Iris pigment epithelial cell (primary cell): ENCODE measurements around the gene GMPPA.
A peak's percentile ranks its signal among the peaks of the same experiment; 100 is the strongest.

ENCODE experiments used
- DNase-seq: peaks from one replicate; pipeline ENCODE4 v3.0.0-alpha.2; 2011; ENCODE audit warnings: low read depth

The GMPPA gene

DNA sequence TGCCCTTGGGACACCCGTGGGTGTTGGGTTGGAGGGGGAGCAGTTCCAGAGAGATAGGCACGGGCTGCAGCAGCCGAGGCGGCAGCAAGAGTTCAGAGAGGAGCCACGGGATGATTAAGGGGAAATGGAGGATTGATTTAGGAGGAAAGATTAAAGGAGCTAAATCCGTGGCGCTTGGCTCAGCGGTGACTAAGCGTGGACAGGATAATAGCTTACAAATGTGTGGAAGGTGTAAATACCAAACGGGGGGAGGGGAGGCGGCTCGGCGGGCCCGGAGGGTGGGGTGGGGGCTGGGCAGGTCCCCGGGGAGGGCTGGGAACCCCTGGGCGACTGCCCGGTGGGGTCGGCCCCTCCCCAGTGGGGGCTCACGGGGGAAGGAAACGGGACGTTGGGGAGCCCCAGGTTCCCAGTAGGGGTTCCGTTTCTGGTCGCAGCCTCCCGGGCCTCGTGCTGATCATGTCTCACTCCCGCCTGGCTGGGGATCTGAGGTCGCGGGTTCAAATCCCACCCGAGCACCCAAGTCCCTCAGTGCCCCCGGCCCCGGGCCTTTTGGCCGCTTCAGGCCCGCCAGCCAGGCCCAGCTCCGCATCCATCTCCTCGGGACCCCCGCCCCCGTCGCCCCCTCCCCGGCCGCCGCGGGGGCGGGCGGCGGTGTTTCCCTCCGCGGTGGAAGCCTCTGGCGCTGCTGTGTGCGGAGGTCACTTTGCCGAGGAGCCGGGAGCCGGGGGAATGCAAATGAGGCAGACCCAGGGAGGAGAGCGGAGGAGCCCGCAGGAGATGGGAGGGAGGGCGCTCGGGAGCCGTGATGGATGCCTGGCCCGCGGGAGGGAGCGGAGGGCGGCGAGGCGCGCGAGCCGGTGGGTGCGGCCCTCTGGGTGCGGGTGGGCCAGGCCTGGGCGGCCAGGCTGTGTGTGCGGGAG, 23.7 kb downstream of the GMPPA start:
- peak; percentile 74 for DNase-seq

GRCh38 chr2:219523031-219523671, 24.5 kb downstream of the GMPPA start:
- DNase-seq, result no peak

DNA sequence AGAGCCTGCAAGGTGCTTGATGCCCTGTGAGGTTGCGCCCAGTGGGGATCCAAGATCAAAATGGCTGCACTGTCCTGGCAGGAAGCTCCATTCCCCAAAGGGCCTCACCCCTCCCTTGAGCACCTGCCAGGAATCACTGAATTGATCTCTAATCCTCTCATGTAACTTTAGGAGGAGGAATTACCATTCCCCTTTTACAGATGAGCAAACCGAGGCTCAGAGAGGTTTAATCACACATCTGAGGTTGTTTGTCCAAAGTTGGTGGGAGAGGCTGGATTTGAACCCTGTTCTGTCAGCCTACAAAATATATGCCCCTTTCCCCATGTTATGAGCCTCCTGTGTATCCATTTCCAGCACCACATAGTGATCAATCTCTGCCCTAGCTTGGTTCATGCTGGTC, 26.1 kb downstream of the GMPPA start:
- no peak for DNase-seq

DNA sequence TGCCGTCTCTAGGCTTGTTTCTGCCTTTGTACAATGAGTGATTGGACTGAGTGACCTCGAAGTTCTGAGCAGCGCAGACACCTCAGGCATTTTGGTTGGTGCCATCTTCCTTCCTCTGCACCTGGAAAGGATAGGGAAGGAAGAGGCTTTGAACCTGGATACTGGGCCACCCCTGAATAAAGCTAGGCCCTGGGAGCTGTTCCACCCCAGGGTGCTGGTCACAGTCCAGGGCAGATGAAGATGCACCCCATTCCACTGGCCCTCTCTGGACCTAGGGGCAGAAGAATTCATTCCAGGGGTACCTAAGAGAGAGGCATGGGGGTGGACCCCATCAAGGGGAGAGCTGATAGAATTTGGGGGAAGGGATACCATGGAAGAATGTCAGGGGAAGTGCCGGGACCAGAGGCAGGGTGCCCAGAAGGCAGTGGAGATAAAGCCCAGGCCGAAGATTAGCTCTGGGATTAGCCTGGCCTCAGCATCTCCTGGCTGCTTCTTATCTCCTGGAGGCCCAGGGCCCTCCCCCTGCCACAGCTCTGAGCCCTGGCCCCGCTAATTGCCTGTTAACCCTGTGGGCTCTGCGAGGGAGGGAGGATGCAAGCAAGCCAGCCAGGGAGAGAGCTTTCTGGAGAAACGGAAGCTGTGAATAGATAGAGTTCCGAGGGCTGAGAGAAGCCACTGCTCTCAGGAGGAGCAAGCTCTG, 27.0 kb downstream of the GMPPA start:
- DNase-seq, result no peak

DNA sequence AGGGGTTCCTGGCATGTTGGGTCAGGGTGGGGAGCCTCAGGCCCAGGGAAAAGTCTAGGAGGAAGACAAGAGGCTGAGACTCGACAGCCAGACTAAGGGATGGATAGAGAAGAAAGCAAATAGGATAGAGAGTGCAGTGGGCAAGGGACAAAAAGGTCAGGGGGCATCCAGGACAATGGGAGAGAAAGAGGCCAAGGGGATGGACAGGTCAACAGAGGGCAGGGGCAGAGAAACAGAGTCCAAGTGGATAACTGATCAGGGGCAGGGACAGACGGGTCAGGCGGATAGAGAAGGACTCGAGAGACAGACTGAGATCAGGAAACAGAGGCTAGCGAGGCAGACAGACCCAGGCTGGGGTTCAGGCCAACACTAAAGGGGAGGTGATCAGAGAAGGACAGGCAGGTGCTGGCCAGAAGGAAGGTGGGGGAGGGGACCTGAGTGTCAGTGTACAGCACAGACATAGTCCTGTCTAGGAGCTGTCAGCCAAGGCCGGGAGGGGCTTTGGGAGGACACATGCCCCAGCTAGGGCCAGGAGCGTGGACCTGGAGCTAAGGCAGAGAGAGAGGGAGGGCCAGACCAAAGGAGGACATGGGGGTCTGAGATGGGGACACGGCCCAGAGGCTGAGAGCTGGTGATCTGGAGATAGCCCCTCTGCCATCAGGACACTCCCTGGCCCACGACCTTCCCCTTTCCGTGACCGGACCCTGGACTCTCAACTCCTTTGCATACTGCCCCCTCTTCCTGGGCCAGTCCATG, 27.8 kb downstream of the GMPPA start:
- DNase-seq, result no peak

GRCh38 chr2:219527076-219527394, 28.3 kb downstream of the GMPPA start:
- DNase-seq, result no peak

- no peak for DNase-seq
Measured at GRCh38 chr2:219527472-219527871, 28.8 kb downstream of the GMPPA start.

GRCh38 chr2:219530048-219530963, 31.6 kb downstream of the GMPPA start:
- peak; percentile 76 for DNase-seq

- DNase-seq, result no peak
Measured at GRCh38 chr2:219531639-219532377, 33.1 kb downstream of the GMPPA start.

GRCh38 chr2:219532378-219532649, 33.6 kb downstream of the GMPPA start:
- no peak for DNase-seq

GRCh38 chr2:219533930-219534661, 35.4 kb downstream of the GMPPA start:
- DNase-seq, result no peak

DNA sequence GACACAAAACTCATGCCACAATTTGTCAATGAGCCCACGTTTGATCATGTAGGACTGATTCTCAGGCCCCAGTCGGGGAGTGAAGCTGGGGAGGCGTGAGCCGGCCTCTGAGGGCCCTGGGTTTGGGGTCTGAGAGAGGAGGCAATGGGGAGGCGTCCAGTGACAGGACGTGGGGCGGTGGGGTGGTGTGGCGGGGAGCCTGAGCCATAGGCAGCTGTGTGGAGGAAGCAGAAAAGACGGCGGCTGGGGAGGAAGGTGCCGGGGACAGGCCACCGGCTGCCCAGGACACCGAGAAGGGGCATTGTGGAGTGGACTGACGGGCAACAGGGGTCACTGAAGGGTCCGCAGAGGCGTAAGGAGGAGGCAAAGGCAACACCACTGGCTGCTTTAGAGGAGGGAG, 37.7 kb downstream of the GMPPA start:
- DNase-seq, result no peak

DNA sequence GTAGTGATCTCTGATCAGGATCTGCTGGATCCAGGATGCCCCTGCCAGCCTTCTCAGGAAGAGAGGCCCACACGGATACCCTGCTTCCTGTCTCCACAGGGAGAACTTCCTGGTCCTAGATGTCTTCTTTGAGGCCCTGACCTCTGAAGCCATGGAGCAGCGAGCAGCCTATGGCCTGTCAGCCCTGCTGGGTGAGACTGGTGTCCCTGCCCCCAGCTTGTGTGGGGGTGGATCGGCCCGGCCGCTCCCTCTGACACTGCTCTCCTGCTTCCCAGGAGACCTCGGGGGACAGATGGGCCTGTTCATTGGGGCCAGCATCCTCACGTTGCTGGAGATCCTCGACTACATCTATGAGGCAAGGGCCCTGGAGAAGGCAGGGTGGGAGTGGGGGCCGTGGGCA, 38.3 kb downstream of the GMPPA start:
- DNase-seq, result no peak

DNA sequence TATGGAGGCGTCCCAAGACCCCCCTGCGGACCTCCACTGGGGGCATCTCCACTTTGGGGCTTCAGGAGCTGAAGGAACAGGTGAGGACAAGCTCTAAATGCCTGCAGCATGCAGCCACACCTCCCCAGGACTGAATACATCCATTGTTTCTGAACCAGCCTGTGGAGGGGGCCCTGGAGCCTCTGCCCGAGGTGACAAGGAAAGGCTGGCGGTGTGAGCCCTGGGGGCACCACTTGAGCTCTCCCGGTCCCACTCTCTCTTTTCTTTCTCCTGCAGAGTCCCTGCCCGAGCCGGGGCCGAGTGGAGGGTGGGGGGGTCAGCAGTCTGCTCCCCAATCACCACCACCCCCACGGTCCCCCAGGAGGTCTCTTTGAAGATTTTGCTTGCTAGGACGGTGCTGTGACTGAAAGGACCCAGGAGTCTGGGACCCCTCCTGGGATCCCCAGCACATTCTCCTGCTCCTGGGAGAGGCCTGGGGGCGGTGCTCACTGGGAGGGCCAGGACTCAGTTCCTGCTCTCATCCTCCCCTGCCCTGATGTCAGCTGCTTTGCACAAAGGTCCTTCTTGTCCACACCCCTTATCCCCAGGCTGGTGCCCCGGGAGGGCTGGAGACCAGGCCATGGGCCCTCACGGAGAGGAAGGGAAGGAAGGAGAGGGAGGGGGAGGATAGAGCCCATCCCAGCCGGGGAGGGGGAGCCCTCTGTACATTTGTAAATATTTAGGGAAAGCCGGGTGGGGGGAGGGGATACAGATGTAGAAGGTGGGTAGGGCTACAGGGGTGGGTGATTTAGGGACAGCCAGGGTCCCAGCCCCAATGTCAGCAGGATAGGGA, 39.2 kb downstream of the GMPPA start:
- no peak for DNase-seq

DNA sequence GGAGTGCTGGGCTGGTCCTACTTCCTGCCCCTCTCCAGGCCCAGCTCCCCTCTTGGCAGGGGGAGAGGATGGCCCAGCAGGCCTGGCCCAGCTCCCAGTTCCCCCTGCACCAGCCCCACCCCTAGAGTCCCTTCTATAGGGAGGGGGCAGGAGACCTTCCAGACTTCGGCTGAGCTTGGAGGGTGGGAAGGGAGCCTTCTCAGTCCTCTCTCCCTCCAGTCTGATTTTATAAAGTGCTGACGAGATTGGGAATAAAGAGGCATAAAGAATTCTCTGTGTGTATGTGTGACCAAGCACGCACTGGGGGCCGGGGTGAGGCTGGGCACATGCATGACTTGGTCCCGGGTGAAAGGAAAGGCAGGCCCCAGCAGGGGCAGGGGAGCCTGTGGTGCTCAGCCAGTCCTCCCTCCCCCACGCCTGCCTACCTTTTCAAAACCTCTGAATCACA, 39.8 kb downstream of the GMPPA start:
- peak; percentile 31 for DNase-seq

DNA sequence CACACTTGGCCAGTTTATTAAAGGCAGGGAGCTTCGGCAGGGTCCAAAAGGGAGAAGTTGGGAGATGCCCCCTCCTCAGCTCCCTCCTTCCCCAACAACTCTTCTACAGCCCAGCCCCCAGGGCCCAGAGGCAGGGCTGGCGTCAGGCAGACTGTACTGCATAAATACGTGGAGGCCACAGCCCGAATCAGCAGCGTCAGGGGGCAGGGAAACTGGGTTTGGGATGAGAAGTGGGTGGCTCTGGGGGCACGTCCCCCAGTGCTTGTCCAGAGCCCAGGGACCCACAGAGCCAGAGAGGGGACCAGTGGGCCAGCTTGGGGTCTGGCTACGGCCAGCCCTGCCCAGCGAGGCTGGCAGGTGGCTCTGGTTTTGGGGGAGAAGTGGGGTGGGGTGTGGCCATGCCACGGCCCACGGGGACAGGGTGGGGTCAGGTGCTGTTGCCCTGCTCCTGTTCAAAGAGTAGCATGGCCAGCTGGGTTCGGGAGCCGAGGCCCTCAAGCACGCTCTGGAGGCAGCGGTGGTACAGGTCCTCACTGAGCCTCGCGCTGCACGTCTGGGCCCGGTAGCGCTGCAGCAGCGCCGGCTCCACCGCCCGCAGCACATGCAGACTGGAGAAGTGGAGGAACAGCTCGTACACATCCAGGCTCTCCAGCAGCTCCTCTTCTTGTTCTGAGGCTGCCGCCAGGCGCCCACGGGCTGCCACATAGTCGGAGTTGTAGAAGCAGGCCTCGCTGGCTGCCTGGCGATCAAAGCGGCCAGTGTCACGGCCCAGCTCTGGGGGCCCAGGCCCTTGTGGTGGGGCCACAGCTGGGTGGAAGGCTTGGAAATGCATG, 40.5 kb downstream of the GMPPA start:
- DNase-seq, result no peak

DNA sequence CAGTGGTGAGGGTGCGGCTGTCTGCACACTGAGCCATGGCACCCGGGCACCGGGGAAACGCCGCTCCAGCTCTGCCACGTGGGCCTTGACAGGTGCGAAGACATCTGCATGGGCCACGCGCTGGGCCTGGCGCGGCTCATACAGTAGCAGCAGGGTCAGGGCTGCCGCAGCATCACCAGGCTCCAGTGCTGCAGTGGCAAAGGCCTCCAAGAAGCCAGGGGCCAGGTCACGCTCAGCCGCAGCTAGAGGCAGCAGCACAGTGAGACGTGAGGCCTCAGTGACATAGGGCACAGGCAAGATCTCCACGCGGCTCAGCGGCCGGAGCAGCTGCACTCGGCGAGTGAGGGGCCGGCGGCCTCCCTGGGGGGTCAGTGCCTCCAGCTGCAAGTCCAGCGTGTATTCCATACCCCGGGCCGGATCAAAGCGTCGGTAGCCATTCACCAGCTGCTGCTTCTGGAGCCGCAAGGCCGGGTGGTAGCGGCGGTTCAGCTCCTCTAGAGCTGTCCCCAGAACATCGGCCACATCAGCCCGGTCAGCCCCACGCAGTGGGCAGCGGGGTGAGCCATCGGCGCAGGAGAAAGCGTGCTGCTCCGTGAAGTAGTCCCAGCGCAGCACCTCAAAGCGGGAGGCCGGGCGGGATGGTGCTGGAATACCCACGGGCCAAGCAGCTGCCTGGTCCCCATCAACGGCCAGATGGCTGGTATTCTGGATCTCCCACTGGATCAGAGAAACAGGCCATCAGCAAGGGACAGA, 41.4 kb downstream of the GMPPA start:
- no peak for DNase-seq
